Measurements from ENCODE around the gene CDH12.
"Not testable (repeated sequence)": the region's sequence is repeated elsewhere in the genome, so short reads cannot be mapped to it uniquely, and the experiment has no call there.

Gene CDH12

GRCh38 chr5:22567983-22568382 is 285.2 kb downstream of the CDH12 start:
- no peak for DNase-seq (ENCODE audit: low read depth)

DNA sequence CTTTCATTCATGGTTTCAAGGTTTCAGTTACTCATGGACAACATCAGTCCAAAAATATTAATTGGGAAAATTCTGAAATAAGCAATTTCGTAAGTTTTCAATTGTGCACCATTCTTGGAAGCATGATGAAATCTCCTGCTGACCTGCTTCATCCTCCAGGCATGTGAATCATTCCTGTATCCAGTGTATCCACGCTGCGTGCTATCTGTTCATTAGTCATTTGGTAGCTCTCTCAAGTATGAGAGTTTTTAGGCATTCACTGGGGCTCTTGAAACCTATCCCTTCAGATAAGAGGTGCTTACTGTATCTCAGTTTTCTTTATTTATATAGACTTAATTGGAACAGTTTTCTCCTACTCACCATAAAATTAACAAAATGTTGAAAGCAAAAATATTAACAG is 293.0 kb downstream of the CDH12 start:
- no peak for DNase-seq (ENCODE audit: low read depth)

DNA sequence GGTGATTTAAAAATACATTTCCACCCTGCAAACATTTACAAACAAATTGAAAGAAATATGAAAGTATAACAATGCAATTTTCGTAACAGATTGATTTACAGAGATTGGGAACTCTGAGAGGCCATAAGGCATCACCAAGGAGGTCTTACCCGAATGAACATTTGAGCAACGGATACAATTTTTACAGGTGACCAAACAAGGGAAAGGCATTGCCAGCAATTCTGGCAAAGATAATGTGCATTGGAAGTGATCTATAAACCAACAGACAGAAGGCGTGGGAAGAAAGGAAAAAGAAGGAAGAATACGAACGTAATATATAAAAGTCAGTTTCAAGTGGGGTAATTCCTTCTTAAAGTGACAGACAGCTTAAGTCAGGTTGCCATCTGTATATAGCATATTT is 295.9 kb downstream of the CDH12 start:
- no peak for DNase-seq (ENCODE audit: low read depth)

DNA sequence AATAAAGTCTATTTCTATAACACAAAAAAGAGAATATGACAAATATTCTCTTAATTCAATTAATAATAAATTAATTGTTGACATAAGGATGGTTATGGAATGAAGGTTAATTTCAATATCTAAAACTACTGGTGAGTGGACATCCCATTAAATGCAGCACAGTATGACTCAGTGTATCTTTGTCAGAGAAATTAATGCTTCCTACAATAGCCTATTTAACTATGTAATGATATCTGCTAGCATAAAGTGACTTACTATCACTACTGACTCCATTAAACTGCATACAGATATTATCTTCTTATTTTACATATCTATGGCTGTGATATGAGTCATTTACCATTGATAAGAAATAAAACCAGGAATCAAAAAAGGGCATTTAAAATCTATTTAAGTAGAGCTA is 298.7 kb downstream of the CDH12 start:
- DNase-seq (ENCODE audit: low read depth) = no peak

DNA sequence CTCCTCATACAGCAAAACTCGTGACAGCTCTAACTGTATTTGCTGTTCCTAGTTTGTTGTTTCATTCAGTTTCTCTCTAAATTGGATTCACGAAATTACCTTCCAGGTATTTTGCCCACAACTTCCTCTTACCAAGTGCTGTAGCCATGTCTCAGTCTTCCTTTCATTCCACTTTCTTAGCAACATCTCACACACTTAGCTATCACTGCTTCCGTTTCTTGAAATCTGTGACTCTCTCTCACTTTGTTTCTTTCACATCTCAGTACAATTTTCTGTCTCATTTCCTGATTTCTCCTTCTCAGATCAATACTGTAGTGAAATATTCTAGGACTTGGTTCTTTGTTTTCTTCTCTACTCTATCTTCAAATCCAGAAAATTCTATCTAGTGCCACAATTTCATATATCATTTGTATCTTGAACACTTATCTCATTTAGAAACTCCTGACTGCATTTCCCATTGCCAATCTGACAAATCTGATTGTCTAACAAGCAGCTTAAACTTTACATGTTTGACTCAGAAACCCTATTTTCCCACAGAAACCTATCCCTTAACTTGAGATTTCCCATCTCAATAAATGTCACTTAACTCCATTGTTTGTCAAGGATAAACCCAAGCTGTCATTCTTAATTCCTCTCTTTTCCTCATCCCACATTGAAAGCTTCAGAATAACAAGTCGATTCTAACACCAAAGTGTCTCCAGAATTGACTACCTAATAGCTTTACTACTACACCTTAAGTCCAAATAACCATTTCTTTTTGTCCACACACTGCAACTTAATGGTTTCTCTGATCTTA is 303.1 kb downstream of the CDH12 start:
- no peak for DNase-seq (ENCODE audit: low read depth)

GRCh38 chr5:22542340-22542739 is 310.8 kb downstream of the CDH12 start:
- DNase-seq (ENCODE audit: low read depth) = no peak

DNA sequence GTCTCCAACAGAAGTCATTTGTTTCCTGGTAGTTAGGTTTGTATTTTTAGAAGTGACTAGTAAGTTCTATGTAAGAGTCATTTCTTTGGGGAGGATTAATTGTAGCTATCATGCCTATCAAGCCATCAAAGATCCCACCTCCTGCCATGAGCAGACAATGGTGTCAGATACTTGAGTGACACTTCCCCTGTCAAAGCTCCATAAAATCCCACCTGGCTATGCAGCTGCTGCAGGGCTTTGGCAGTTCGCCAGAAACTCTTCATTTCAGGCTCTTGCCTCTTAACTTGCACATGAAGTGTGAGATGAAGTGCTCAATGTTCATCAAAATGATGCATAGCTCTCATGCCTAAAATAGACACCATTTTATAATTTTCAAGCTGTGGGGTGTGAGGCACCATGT is 312.1 kb downstream of the CDH12 start:
- no peak for DNase-seq (ENCODE audit: low read depth)

DNA sequence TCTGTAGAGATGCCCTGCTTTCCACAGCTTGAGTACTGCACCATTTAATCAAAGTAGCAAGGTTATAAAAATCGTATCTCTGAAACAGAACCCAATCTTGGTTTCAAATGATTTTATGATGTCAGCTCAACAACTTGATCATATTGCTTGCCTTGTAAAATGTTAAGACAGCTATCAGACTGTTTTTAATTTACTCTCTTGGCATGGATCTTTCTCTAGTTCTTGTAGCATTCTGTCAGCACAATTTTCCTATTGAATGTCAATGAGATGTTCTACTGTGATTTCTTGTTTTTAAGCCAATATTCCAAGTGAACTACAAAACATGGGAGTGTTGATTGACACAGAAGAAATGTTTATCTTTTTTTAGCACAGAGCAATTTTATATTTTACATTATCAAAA is 313.4 kb downstream of the CDH12 start:
- no peak for DNase-seq (ENCODE audit: low read depth)

GRCh38 chr5:22531986-22532385 is 321.2 kb downstream of the CDH12 start:
- no peak for DNase-seq (ENCODE audit: low read depth)

- DNase-seq (ENCODE audit: low read depth) = no peak
Measured at GRCh38 chr5:22521521-22521920, 331.6 kb downstream of the CDH12 start.

DNA sequence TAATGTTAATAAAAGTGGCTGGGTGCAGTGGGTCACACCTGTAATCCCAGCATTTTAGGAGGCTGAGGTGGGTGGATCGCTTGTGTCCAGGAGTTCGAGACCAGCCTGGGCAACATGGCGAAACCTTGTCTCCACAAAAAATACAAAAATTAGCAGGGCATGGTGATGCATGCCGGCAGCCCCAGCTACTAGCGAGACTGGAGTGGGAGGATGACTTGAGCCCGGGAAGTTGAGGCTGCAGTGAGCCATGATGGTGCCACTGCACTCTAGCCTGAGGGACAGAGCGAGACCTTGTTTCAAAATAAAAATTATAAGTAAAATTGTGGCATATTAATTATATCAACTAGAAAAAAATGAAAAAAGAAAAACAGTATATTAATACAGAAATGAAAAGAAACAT is 336.6 kb downstream of the CDH12 start:
- not testable (repeated sequence) for DNase-seq (ENCODE audit: low read depth)

- no peak for DNase-seq (ENCODE audit: low read depth)
Measured at GRCh38 chr5:22514231-22514630, 338.9 kb downstream of the CDH12 start.

DNA sequence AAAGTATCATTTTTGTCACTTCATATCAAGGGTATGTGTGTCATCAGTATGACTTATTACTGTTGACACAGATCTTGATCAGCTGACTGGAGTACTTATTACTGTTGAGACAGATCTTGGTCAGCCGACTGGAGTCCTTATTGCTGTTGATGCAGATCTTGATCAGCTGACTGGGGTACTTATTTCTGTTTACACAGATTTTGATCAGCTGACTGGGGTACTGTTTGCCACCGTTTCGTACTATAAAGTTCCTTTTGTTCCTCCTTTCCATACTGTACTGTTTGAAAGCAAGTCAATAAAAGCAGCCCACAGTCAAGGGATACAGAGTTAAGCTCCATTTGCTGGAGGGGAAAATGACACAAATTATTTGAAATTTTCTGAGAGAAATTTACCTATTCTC is 347.3 kb downstream of the CDH12 start:
- no peak for DNase-seq (ENCODE audit: low read depth)

GRCh38 chr5:22504411-22504810 is 348.7 kb downstream of the CDH12 start:
- no peak for DNase-seq (ENCODE audit: low read depth)

GRCh38 chr5:22500556-22500955 is 352.6 kb downstream of the CDH12 start:
- DNase-seq (ENCODE audit: low read depth) = no peak

GRCh38 chr5:22496666-22497065 is 356.5 kb downstream of the CDH12 start:
- DNase-seq (ENCODE audit: low read depth) = no peak

GRCh38 chr5:22495016-22495720 is 358.0 kb downstream of the CDH12 start:
- DNase-seq (ENCODE audit: low read depth) = no peak

GRCh38 chr5:22488427-22488826 is 364.7 kb downstream of the CDH12 start:
- no peak for DNase-seq (ENCODE audit: low read depth)

DNA sequence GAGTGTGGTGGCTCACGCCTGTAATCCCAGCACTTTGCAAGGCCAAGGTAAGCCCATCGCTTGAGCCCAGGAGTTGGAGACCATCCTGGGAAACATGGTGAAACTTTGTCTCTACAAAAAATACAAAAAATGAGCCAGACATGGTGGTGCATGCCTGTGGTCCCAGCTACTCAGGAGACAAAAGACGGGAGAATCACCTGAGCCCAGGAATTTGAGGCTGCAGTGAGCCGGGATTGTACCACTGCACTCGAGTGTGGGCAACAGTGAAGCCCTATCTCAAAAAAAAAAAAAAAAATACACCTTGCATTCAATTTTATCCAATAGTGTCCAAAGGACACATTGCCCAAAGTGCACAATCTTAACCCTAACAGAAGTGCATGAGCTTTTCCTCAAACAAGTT is 372.8 kb downstream of the CDH12 start:
- DNase-seq (ENCODE audit: low read depth) = no peak

GRCh38 chr5:22473886-22474285 is 379.3 kb downstream of the CDH12 start:
- DNase-seq (ENCODE audit: low read depth) = no peak

DNA sequence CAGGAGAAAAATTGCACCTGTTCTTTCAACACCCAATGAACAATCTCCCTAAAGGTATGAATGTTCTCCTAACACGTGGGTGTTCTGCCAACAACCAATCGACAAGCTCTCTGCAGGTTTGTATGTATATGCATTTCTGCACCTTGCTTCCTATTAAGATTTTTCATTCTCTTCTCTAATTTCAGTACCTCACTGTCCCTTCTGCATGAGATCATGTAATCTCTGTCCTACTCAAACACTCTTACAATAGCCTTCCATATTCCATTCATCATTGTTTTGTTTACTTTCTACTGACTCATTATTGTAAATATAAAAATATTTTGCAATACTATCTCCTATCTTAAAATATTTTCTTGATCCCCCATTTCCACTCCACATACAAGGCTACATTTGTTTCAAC is 382.0 kb downstream of the CDH12 start:
- no peak for DNase-seq (ENCODE audit: low read depth)

- no peak for DNase-seq (ENCODE audit: low read depth)
Measured at GRCh38 chr5:22470408-22470807, 382.7 kb downstream of the CDH12 start.

DNA sequence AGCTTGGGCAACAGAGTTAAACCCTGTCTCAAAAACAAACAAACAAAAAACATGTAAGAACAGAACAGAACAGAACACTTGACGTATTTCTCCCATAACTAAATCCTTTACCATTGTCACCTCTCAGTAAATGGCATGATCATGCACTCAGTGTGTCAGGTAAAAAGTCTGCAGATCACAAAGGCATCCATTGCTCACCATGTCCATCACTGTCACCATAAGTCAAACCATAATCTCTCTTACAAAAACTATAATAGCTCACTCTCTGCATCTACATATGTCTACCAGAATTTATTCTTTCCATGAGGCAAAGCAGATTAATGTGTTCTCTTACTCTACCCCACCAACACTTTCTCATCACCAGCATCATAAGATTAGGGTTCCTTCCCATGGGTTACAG is 387.5 kb downstream of the CDH12 start:
- no peak for DNase-seq (ENCODE audit: low read depth)

DNA sequence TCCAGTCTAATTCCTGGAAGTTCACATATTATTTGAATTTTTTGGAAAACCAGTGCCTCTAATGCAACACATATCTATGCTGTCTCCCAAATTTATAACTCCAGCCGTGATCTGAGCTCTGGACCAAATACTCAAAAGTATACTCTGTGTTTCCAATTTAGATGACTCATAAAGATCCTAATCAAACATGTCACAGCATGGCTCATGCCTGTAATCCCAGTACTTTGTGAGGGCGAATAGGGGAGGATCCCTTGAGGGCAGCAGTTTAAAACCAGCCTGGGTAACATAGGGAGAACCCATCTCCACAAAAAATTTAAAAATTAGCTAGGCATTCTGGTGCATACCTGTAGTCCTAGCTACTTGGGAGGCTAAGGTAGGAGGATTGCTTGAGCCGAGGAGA is 388.0 kb downstream of the CDH12 start:
- no peak for DNase-seq (ENCODE audit: low read depth)

All from activated T-helper 1 cell treated with Interleukin-2 at 50 U/mL for 16 hours (primary cell).